Adrenal gland (tissue), 12 donors: ENCODE results near the gene EPM2AIP1. TPM values are rescaled to one million over a fixed set of nuclear protein-coding genes. Genes with fewer than 3 reads are reported as not detected.

Experiments used
- DNase-seq, 7 donors: peaks; one replicate each; pipeline ENCODE4 v3.0.0-alpha.2; 2019 to 2020
- H3K27ac ChIP-seq, 5 donors: fragments of 200-600 bp; sonication (generic) in 4 of 5; 1 replicate in 3 of 5; 2 replicates in 2 of 5; pipeline versions ENCODE4 v1.5.1 to v1.8.0; 2016 to 2020; ENCODE audit warnings: mild to moderate bottlenecking in 1 of 5
- H3K27me3 ChIP-seq: fragments of 200-600 bp; 2 replicates; pipeline ENCODE4 v1.8.0; 2021
- H3K36me3 ChIP-seq, 2 donors: fragments of 200-600 bp; replicated peaks in 1 of 2; 1 replicate in 1 of 2; 2 replicates in 1 of 2; pipeline versions ENCODE4 v1.5.1 to v1.8.0; 2018 to 2022
- H3K4me1 ChIP-seq, 2 donors: fragments of 200-600 bp; replicated peaks in 1 of 2; 1 replicate in 1 of 2; 2 replicates in 1 of 2; pipeline versions ENCODE4 v1.5.1 to v1.8.0; 2018 to 2021
- H3K4me3 ChIP-seq, 4 donors: fragments of 200-600 bp; sonication (generic) in 3 of 4; one replicate each; pipeline ENCODE4 v1.5.1; 2016 to 2018
- H3K9me3 ChIP-seq, 3 donors: fragments of 200-600 bp; sonication (generic) in 1 of 3; replicated peaks in 1 of 3; 1 replicate in 2 of 3; 2 replicates in 1 of 3; pipeline versions ENCODE4 v1.5.1 to v1.8.0; 2016 to 2021
- POLR2A ChIP-seq, 2 donors: fragments of 450-650 bp; IDR thresholded peaks; one replicate each; pipeline ENCODE4 v1.6.1; 2017; ENCODE audit warnings: antibody characterized with exemption in 2 of 2, mild to moderate bottlenecking in 2 of 2, moderate library complexity in 1 of 2
- WGBS, 4 donors: extraction: QIAGEN DNeasy Blood & Tissue Kit in 2 of 4; methylation state at CpG; one replicate each; pipeline versions ENCODE4 v1.1.5 to v1.1.7; 2013 to 2017; 5-methylcytosine and 5-hydroxymethylcytosine counted together
- intact Hi-C, 2 donors: fragments of 100-400 bp; cut with DNase I; formaldehyde crosslinking; loops; one replicate each; pipeline versions ENCODE4 v1.14.1 to v1.15.0; 2022 to 2023
- polyA plus RNA-seq, 3 donors: library from polyadenylated mRNA; stranded (reverse); fragments of 200-250 nt in 2 of 3; fragments of 350-450 nt in 1 of 3; fragmentation: Illumina TruSeq in 1 of 3; extraction: RNeasy Lipid Tissue Mini Kit (QIAGEN cat#74804) in 1 of 3; gene quantifications; one replicate each; pipeline ENCODE4 v1.2.3, GENCODE V29; 2013 to 2014
- total RNA-seq, 9 donors: library from RNA; depleted of rRNA in 4 of 9; stranded (reverse); fragments of >200 nt in 4 of 9; fragments of 120-200 nt in 1 of 9; fragmentation: NEBNext Ultra II Directional in 1 of 9; extraction: Animal tissue kit (Norgen Biotek cat#: 25700) in 1 of 9; gene quantifications; one replicate each; pipeline versions ENCODE4 v1.1.0 to v1.2.4, GENCODE V29; 2013 to 2023
- TF ChIP-seq, protein P1 (sequence below), 6 experiments: fragments of 450-650 bp in 4 of 6; fragments of 200-600 bp in 2 of 6; sonication (generic) in 1 of 6; IDR thresholded peaks; 1 replicate in 5 of 6; 2 replicates in 1 of 6; pipeline versions ENCODE4 v1.5.1 to v1.8.0; 2016 to 2021; ENCODE audit warnings: antibody characterized with exemption in 6 of 6, mild to moderate bottlenecking in 2 of 6, moderate library complexity in 1 of 6
- donor health status: healthy with polysubstance abuse.
- donor health status: Bipolar disorder and iron deficiency.
- donor health status: DM: yes; HTN: yes; CAD: no.
- donor health status: DM: no; HTN: no; CAD: no.
- donor health status: DM: no; HTN: no; CAD: no.
- donor health status: DM: yes; HTN: yes; CAD: no.

Gene EPM2AIP1
- total and polyA plus RNA-seq, 12 donors: 6.2 to 37.2 (median 17.2) TPM

DNA sequence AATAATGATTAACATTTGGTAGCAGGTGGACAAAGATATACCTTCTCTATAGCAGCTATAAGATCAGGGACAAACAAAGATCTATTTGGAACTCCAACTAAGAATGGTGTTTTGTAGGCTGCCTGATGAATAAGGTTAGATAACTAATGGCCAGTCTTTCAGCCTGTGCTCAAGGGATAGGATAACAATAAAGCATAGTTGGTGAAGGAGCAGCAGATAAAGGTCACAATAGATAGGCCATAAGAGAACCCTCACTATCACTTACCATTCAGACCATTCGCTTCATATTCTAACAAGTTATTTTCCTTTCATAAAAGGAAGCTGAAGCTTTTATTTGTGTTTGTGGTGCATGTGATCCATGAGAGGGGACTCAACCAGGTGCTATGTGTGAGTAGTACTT lies 19.8 kb downstream of the EPM2AIP1 start:
- no peak for DNase-seq
- TF ChIP-seq, protein P1, sequence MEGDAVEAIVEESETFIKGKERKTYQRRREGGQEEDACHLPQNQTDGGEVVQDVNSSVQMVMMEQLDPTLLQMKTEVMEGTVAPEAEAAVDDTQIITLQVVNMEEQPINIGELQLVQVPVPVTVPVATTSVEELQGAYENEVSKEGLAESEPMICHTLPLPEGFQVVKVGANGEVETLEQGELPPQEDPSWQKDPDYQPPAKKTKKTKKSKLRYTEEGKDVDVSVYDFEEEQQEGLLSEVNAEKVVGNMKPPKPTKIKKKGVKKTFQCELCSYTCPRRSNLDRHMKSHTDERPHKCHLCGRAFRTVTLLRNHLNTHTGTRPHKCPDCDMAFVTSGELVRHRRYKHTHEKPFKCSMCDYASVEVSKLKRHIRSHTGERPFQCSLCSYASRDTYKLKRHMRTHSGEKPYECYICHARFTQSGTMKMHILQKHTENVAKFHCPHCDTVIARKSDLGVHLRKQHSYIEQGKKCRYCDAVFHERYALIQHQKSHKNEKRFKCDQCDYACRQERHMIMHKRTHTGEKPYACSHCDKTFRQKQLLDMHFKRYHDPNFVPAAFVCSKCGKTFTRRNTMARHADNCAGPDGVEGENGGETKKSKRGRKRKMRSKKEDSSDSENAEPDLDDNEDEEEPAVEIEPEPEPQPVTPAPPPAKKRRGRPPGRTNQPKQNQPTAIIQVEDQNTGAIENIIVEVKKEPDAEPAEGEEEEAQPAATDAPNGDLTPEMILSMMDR (IDR thresholded peaks at IDR 0.05): no peak
- no peak for TF ChIP-seq POLR2A (IDR thresholded peaks at IDR 0.05)
- no peak overlapping the region for H3K27ac ChIP-seq
- no peaks in the 10 kb centered on the region for H3K27me3 ChIP-seq
- H3K9me3 ChIP-seq: no peaks in the 10 kb centered on the region
- 93 to 100% (median 96%) methylated on average over 1 of the region's 1 CpG for WGBS, 4 donors
- intact Hi-C loops: no loop called here
- H3K4me1 ChIP-seq: peaks cover 7% of the 10 kb centered on the region in 2 donors
- H3K36me3 ChIP-seq: no peaks in the 10 kb centered on the region
- no peak overlapping the region for H3K4me3 ChIP-seq

DNA sequence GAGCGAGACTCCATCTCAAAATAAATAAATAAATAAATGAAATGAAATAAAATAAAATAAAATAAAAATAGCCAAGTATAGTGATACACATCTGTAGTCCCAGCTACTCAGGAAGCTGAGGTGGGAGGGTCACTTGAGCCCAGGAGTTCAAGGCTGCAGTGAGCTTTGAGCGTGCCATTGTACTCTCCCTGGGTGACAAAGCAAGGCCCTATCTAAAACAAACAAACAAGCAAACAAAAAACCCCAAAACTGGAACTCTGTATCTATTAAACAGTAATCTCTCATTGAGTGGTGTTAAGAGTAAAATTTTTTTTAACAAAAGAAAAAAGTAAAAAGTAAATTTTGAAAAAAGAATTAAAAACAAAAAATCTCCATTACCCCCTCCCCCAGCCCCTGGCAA lies 20.8 kb downstream of the EPM2AIP1 start:
- no peak for TF ChIP-seq POLR2A (IDR thresholded peaks at IDR 0.05)
- TF ChIP-seq, protein P1 (IDR thresholded peaks at IDR 0.05): no peak
- Histone ChIP-seq H3K27ac (no peak overlapping the region), H3K4me1 (peaks cover 7% of the 10 kb centered on the region in 2 donors), H3K27me3 (no peaks in the 10 kb centered on the region), H3K36me3 (no peaks in the 10 kb centered on the region), H3K9me3 (no peaks in the 10 kb centered on the region), H3K4me3 (no peak overlapping the region)
- WGBS, 4 donors: 85 to 92% (median 87%) methylated on average over 2 of the region's 2 CpGs
- no peak for DNase-seq
- intact Hi-C loops: no loop called here

DNA sequence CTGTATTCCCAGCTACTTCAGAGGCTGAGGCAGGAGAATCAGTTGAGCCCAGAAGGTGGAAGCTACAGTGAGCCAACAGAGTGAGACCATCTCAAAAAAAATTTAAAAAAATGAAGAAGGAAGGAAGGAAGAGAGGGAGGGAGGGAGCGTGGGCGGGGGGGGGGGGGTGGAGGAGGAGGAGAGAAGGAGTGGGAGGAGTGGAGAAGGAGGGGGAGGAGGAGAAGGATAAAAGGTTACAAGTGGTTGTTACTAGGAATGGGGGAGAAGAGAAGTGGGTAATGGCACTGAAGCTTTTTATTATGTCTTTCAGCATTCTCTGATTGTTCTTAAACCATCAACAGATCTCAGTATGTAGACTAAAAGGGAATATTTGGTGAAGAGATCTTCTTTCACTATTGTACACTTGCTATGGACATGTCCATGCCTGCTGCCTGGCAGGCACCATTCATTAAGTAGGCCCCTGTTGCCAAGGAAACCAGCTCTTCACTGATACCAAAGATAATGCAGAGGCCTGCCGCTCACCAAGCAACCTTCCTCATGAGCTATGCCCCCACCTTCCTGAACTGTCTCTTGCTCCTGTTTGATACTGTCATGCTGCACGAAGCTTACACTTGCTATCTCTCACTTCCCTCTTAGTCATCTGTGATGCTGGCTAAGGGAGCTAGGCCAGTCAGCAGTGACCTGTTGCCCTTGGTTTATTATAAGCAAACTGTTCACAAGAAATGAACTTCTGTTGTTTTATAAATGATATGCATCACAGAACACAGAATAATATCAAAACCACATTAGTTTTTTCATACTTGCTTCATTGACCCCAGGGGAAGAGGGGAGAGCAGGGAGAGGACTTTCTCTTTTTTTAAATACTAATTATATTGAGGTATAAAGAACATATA lies 23.1 kb downstream of the EPM2AIP1 start:
- no peaks in the 10 kb centered on the region for H3K9me3 ChIP-seq
- H3K4me1 ChIP-seq: peaks cover 7% of the 10 kb centered on the region in 2 donors
- intact Hi-C loops: no loop called here
- 27 to 41% (median 32%) methylated on average over 3 to 4 of the region's 4 CpGs for WGBS, 4 donors
- peak overlapping the region in 2 of 5 donors; percentile 8 to 53 for H3K27ac ChIP-seq
- H3K27me3 ChIP-seq: no peaks in the 10 kb centered on the region
- H3K36me3 ChIP-seq: no peaks in the 10 kb centered on the region
- TF ChIP-seq, protein P1 (IDR thresholded peaks at IDR 0.05): no peak
- no peak for TF ChIP-seq POLR2A (IDR thresholded peaks at IDR 0.05)
- DNase-seq: peak; percentile 43 to 89 (median 57)
- no peak overlapping the region for H3K4me3 ChIP-seq

DNA sequence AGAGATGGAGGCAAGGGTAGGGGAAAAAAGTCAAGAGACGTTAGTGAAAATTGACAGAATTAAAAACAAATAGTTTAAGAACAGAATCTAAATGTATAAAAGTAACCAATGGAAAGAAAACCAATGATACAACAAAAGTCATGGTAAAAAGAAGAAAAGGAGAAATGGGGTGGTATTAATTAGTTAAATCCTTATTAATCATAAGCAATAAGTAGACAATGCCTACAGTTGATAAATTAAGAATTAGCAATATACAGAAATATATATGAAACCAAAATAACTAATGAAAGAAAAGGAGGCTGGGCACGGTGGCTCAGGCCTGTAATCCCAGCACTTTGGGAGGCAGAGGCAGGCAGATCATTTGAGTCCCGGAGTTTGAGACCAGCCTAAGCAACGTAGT lies 23.8 kb downstream of the EPM2AIP1 start:
- no peak overlapping the region for H3K4me3 ChIP-seq
- TF ChIP-seq, protein P1 (IDR thresholded peaks at IDR 0.05): no peak
- no peak for TF ChIP-seq POLR2A (IDR thresholded peaks at IDR 0.05)
- peaks cover 7% of the 10 kb centered on the region in 2 donors for H3K4me1 ChIP-seq
- H3K27ac ChIP-seq: no peak overlapping the region
- WGBS, 4 donors: 85 to 94% (median 92%) methylated on average over 4 of the region's 4 CpGs
- H3K36me3 ChIP-seq: no peaks in the 10 kb centered on the region
- no peak for DNase-seq
- no peaks in the 10 kb centered on the region for H3K9me3 ChIP-seq
- intact Hi-C loops: no loop called here
- H3K27me3 ChIP-seq: no peaks in the 10 kb centered on the region
